Upper lobe of left lung (tissue), 6 donors: ENCODE measurements around the gene CACNA1H. TPM values are rescaled to one million over a fixed set of nuclear protein-coding genes. Genes with fewer than 3 reads are reported as not detected.
"Not testable (repeated sequence)": the region's sequence is repeated elsewhere in the genome, so short reads cannot be mapped to it uniquely, and the experiment has no call there.

Experiments
- ATAC-seq, 2 donors: fragments of 200-7000 bp; cut with Tn5 transposase; one replicate each; pipeline ENCODE4 v1.9.1; 2022; ENCODE audit warnings: mild to moderate bottlenecking in 2 of 2, moderate library complexity in 2 of 2; ENCODE audit not compliant: low FRiP score in 2 of 2
- DNase-seq, 2 donors: peaks; one replicate each; pipeline ENCODE4 v3.0.0-alpha.2; 2019 to 2020
- H3K27ac ChIP-seq, 4 donors: fragments of 200-600 bp; sonication (generic); one replicate each; pipeline ENCODE4 v1.5.1; 2016 to 2019
- H3K27me3 ChIP-seq, 4 donors: fragments of 200-600 bp; sonication (generic); one replicate each; pipeline ENCODE4 v1.5.1; 2017 to 2019
- H3K36me3 ChIP-seq, 4 donors: fragments of 200-600 bp; sonication (generic); one replicate each; pipeline ENCODE4 v1.5.1; 2016 to 2019
- H3K4me1 ChIP-seq, 4 donors: fragments of 200-600 bp; sonication (generic); one replicate each; pipeline ENCODE4 v1.5.1; 2018 to 2019
- H3K4me3 ChIP-seq, 4 donors: fragments of 200-600 bp; sonication (generic); one replicate each; pipeline ENCODE4 v1.5.1; 2017 to 2019; ENCODE audit warnings: mild to moderate bottlenecking in 2 of 4, moderate library complexity in 1 of 4
- H3K9me3 ChIP-seq, 4 donors: fragments of 200-600 bp; sonication (generic); one replicate each; pipeline ENCODE4 v1.5.1; 2018 to 2019
- EP300 ChIP-seq, 4 donors: sonication (generic); formaldehyde crosslinking; IDR thresholded peaks; one replicate each; pipeline ENCODE4 v1.5.1; 2017; ENCODE audit warnings: antibody characterized with exemption in 4 of 4, control low read depth in 2 of 4
- POLR2A ChIP-seq, 4 donors: fragments of 450-650 bp; IDR thresholded peaks; one replicate each; pipeline ENCODE4 v1.5.1; 2016 to 2017; ENCODE audit warnings: antibody characterized with exemption in 4 of 4, mild to moderate bottlenecking in 2 of 4
- POLR2AphosphoS5 ChIP-seq, 2 donors: sonication (generic); formaldehyde crosslinking; IDR thresholded peaks; one replicate each; pipeline ENCODE4 v1.5.1; 2017; ENCODE audit warnings: antibody characterized with exemption in 2 of 2
- WGBS, 2 donors: methylation state at CpG; one replicate each; pipeline ENCODE4 v1.1.5; 2017 to 2018; 5-methylcytosine and 5-hydroxymethylcytosine counted together
- total RNA-seq, 6 donors: library from RNA; depleted of rRNA in 4 of 6; stranded (reverse); fragments of >200 nt in 4 of 6; gene quantifications; one replicate each; pipeline versions ENCODE4 v1.1.0 to v1.2.1, GENCODE V29; 2016 to 2021
- TF ChIP-seq, protein P1 (sequence below), 6 experiments: fragments of 450-650 bp in 4 of 6; fragments of 200-600 bp in 2 of 6; sonication (generic) in 2 of 6; IDR thresholded peaks; one replicate each; pipeline ENCODE4 v1.5.1; 2016 to 2019; ENCODE audit warnings: antibody characterized with exemption in 6 of 6
- donor health status: DM: no; HTN: no; CAD: no; lungs with moderate emphysema.
- donor health status: DM: no; HTN: yes; CAD: no; lungs with severe emphysema.

Gene CACNA1H
- total RNA-seq, 6 donors from 2014 or later, result 6.4 to 46.1 (median 9.3) TPM

DNA sequence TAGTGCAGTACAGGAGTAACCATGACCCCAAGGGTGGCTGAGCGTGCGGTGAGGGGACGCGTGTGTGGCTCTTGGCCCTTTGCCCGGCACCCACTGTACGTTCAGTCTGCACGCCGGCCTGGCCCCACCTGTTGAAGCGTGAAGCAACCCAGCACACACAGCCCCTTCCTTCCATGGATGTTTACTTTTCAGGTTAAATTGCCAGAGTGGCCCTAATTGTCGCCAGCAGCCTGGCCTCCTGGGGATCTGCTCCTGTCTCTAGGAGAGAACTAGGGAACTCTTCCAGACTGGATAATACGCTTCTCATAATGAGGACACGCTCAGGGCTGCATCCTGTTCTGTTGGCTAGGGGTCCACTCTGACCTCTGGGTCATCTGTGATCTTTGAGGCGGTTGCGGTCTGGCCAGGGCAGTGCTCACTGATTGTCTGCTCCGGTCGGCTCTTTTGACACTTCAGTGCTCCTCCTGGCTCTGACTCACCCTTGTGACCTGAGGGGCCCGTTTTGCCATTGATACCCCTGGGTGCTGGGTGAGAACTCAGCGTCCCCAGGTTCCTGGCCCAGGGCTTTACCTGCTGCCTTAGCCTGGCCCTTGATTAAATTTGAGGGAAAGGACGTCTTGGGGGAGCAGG, 44.4 kb downstream of the CACNA1H start:
- H3K4me3 ChIP-seq, result no peak overlapping the region
- H3K4me1 ChIP-seq, result peaks cover 0 to 15% (median 3%) of the 10 kb centered on the region in 4 donors
- H3K27me3 ChIP-seq, result no peaks in the 10 kb centered on the region
- H3K36me3 ChIP-seq, result no peaks in the 10 kb centered on the region
- WGBS, 2 donors, result 65 to 75% methylated on average over 14 to 19 of the region's 19 CpGs
- ATAC-seq (no peak), DNase-seq (no peak)
- H3K9me3 ChIP-seq, result no peaks in the 10 kb centered on the region
- H3K27ac ChIP-seq, result no peak overlapping the region
- TF ChIP-seq POLR2A (IDR thresholded peaks at IDR 0.05) (no peak), POLR2AphosphoS5 (IDR thresholded peaks at IDR 0.05) (no peak), EP300 (IDR thresholded peaks at IDR 0.05) (no peak)
- TF ChIP-seq, protein P1, sequence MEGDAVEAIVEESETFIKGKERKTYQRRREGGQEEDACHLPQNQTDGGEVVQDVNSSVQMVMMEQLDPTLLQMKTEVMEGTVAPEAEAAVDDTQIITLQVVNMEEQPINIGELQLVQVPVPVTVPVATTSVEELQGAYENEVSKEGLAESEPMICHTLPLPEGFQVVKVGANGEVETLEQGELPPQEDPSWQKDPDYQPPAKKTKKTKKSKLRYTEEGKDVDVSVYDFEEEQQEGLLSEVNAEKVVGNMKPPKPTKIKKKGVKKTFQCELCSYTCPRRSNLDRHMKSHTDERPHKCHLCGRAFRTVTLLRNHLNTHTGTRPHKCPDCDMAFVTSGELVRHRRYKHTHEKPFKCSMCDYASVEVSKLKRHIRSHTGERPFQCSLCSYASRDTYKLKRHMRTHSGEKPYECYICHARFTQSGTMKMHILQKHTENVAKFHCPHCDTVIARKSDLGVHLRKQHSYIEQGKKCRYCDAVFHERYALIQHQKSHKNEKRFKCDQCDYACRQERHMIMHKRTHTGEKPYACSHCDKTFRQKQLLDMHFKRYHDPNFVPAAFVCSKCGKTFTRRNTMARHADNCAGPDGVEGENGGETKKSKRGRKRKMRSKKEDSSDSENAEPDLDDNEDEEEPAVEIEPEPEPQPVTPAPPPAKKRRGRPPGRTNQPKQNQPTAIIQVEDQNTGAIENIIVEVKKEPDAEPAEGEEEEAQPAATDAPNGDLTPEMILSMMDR (IDR thresholded peaks at IDR 0.05), result no peak

DNA sequence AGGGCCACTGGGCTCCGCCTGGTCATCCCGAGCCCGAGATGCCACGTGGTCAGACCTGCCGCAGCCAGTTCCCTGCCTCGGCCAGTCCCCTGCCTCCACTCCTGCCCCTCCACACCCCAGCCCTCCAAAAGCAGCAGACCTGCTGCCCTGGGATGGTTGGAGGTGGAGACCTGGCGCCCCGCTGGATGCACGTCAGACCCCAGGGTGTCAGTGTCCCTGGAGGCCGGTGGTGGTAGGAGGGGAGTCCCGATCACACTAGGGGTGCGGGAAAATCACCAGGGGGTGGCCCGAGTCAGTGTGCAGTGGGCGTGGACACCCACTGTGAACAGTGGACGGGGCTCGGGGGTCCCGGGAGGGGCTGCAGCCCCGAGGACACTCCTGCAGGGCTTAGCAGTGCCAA, 45.3 kb downstream of the CACNA1H start:
- no peak overlapping the region for H3K4me3 ChIP-seq
- ATAC-seq (no peak), DNase-seq (no peak)
- H3K27me3 ChIP-seq, result no peaks in the 10 kb centered on the region
- 90 to 91% methylated on average over 8 to 15 of the region's 18 CpGs for WGBS, 2 donors
- peaks cover 0 to 15% (median 3%) of the 10 kb centered on the region in 4 donors for H3K4me1 ChIP-seq
- TF ChIP-seq POLR2AphosphoS5 (IDR thresholded peaks at IDR 0.05) (no peak), POLR2A (IDR thresholded peaks at IDR 0.05) (no peak), EP300 (IDR thresholded peaks at IDR 0.05) (no peak)
- TF ChIP-seq, protein P1 (IDR thresholded peaks at IDR 0.05), result no peak
- H3K36me3 ChIP-seq, result no peaks in the 10 kb centered on the region
- no peaks in the 10 kb centered on the region for H3K9me3 ChIP-seq
- H3K27ac ChIP-seq, result no peak overlapping the region

DNA sequence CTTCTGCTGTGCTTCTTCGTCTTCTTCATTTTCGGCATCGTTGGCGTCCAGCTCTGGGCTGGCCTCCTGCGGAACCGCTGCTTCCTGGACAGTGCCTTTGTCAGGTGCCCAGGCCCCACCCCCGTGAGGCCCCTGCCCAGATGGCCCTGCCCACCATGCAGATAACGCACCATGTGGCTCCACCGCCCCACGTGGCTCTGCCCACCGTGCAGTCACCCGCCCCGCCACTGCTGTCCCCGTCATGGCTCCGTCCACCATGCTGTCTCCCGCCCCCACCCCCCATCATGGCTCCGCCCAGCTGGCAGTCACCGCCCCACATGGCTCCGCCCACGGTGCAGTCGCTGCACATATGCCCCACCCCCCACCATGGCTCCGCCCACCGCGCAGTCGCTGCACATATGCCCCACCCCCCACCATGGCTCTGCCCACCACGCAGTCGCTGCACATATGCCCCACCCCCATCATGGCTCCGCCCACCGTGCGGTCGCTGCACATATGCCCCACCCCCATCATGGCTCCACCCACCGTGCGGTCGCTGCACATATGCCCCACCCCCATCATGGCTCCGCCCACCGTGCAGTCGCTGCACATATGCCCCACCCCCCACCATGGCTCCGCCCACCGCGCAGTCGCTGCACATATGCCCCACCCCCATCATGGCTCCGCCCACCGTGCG, 45.9 kb downstream of the CACNA1H start:
- not testable (repeated sequence) for H3K9me3 ChIP-seq, DNase-seq, H3K27me3 ChIP-seq, H3K4me3 ChIP-seq, H3K27ac ChIP-seq, ATAC-seq, H3K36me3 ChIP-seq
- WGBS, 2 donors, result 90 to 91% methylated on average over 25 to 27 of the region's 44 CpGs
- peaks cover 0 to 15% (median 3%) of the 10 kb centered on the region in 4 donors for H3K4me1 ChIP-seq

DNA sequence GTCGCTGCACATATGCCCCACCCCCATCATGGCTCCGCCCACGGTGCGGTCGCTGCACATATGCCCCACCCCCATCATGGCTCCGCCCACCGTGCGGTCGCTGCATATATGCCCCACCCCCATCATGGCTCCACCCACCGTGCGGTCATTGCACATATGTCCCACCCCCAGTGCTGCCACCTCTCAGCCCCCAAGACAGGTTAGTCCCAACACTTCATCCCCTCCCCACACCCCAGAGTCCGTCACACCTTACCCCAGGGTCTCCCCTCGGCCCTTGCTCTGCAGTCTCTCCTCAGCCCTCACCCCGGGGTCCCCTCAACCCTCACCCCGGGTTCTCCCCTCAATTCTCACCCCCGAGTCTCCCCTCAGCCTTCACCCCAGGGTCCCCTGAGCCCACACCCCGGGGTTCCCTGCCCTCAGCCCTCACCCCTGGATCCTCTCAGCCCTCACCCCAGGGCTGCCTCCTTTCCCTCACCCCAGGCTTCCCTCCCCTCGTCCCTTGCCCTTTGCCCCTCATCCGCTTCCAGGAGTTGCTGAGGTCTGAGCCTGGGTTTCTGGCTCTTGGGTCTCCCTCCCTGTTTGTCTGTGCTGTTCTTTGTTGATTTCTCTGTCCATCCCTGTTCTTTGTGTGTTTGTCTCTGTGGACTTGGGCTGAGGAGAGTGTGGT, 46.6 kb downstream of the CACNA1H start:
- 80 to 85% methylated on average over 8 of the region's 19 CpGs for WGBS, 2 donors
- Histone ChIP-seq H3K9me3 (no peaks in the 10 kb centered on the region), H3K36me3 (no peaks in the 10 kb centered on the region), H3K27me3 (no peaks in the 10 kb centered on the region), H3K4me1 (peaks cover 0 to 10% (median 2%) of the 10 kb centered on the region in 4 donors), H3K27ac (no peak overlapping the region), H3K4me3 (no peak overlapping the region)
- no peak for ATAC-seq
- TF ChIP-seq EP300 (IDR thresholded peaks at IDR 0.05) (no peak), POLR2A (IDR thresholded peaks at IDR 0.05) (no peak), POLR2AphosphoS5 (IDR thresholded peaks at IDR 0.05) (no peak)
- TF ChIP-seq, protein P1 (IDR thresholded peaks at IDR 0.05), result no peak
- no peak for DNase-seq

DNA sequence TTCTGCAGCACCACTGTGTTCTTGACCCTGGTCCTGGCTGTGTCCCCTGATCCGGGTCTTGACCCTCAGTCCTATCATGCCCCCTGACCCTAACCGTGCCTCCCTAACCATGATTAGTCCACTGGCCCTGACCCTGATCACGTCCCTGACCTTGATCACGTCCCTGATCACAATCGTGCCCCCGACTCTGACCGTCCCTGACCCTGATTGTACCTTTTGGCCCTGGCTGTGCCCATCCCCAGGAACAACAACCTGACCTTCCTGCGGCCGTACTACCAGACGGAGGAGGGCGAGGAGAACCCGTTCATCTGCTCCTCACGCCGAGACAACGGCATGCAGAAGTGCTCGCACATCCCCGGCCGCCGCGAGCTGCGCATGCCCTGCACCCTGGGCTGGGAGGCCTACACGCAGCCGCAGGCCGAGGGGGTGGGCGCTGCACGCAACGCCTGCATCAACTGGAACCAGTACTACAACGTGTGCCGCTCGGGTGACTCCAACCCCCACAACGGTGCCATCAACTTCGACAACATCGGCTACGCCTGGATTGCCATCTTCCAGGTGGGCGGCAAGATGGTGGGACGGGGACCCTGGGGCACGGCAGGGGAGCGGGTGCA, 47.2 kb downstream of the CACNA1H start:
- Histone ChIP-seq H3K27me3 (no peaks in the 10 kb centered on the region), H3K9me3 (no peaks in the 10 kb centered on the region), H3K27ac (no peak overlapping the region), H3K4me3 (no peak overlapping the region), H3K36me3 (no peaks in the 10 kb centered on the region), H3K4me1 (peaks cover 0 to 4% (median 0%) of the 10 kb centered on the region in 4 donors)
- 89 to 93% methylated on average over 24 to 38 of the region's 38 CpGs for WGBS, 2 donors
- DNase-seq, result no peak
- TF ChIP-seq, protein P1 (IDR thresholded peaks at IDR 0.05), result no peak
- TF ChIP-seq POLR2AphosphoS5 (IDR thresholded peaks at IDR 0.05), result no peak
- TF ChIP-seq EP300 (IDR thresholded peaks at IDR 0.05), result no peak
- TF ChIP-seq POLR2A (IDR thresholded peaks at IDR 0.05), result no peak
- no peak for ATAC-seq
